NCI-H1417 (cell line): ENCODE data around the gene BSN.

Experiments
- DNase-seq, 3 experiments: peaks; one replicate each; lab custom pipeline; 2025; lab: John Stamatoyannopoulos, UW

BSN gene

DNA sequence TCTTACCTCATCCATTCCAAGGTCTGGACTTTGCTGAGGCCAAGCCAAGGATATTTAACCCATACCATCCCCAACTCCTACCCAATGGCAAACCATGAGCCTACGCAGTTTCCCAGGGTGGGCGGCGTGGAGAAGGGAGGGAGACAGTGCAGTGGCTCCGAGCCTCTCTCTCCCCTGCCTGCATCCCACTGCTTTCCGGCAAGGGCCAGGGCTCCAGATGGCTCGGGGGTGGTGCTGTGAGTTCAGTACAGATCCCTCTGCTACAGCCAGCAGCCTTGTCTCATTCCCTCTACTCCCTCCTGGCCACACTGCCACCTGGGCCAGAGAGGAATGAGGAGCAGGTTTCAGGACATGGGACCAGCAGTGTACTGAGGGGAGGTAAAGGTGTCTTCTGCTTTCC, 75.6 kb downstream of the BSN start:
- DNase-seq: no peak

DNA sequence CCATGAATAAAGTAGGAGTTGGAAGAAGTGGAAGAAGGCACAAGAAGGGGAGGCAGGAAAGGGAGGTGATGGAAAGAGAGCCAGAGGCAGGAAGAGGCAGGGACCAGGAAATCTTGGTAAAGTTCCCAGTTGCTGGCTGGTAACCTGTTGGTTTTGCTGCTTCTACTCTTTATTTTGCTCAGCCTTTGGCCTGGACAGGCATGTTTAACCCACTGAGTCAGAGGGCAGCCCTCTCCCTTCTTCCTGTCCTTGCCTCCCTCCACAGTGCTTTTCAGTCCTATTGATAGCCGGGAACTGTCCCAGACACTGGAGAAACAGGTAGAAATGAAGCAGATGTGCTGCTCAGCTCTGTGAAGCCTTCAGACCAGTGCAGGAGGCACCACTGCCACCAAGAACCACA, 76.5 kb downstream of the BSN start:
- no peak for DNase-seq

DNA sequence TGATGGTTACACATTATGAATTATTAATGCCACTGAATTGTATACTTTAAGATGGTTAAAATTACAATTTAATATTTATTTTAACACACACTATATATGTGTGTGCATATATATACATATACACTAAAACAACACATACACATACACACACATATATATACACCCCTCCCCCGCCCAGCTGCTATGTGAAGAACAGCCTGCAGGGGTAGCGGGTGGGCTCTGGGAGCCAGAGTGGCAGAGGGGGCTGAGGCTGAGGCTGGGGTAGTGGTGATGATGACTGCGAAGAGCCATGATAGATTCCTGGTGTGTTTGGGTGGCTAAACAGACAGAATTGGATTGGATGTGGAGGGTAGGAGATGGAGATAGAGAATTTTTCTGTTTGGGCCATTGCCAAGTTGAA, 80.5 kb downstream of the BSN start:
- DNase-seq: no peak

DNA sequence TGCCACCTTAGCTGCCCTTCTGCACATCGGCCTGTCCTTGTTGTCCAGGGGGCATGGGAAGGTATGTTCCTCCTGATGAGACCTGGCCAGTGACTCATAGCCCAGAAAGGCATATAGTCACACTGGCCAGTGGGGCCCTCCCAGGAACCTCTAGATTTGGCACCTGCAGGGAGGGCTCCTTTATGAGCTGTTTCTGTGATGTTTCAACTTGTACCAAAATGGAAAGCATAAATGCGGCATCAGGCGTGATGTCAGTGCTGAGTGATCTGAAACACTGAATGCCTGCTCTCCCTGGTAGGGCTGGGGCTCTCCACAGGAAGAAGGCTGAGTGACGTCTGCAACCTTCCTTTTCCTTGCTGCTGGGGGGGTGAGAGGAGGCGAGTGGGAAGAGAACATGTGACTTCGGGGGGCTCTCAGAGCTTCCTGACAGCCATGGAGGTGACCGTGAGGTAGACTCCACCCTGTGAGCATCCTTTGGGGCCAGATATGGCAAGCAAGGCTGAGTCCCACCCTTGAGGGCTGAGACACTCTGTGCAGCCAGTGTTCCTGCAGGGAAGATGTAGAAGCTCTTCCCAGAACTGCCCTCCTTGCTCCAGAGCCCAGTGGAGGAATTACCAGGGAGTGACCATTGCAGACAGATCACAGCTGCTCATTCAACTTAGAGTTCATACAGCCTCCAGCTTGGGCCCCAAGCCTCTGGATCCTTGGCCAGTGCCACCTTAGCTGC, 82.8 kb downstream of the BSN start:
- DNase-seq: no peak

DNA sequence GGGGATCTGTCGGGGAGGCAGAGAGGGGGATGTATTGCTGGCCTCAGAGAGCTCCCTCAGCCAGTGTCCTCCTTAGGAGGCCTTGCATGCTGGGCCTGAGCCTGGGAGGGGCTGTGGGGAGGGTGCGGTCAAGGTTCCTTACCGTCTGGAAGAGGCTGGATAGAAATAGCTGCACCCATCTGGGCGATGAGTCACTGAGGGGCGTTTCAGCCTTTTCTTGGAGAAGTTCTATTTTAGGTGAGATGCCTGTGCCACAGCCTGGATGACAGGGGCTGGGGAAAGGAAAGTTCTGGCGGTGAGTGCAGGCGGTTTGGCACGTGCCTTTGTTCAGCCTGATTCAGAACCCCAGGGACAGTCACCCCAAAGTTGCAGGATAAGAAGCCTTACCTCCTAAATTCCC, 84.2 kb downstream of the BSN start:
- no peak for DNase-seq

DNA sequence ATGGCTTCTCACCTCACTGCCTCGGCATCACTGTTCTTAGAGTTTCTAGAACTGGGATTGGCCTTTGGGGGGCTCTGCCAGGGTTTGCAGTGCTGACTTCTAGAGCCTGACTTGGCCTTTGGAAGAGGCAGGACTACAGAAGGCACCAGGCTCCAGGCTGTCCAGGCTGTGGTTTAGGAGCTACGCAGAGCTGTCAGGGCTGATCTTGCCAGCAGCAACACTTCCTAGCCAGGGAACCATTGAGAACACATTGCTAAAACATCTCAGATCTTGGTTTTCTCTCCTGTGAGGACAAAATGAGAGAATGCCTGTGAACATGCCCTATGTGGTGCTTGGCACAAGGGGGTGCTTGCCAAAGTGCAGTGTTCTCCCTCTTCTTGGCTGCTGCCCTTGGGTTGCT, 85.3 kb downstream of the BSN start:
- no peak for DNase-seq

DNA sequence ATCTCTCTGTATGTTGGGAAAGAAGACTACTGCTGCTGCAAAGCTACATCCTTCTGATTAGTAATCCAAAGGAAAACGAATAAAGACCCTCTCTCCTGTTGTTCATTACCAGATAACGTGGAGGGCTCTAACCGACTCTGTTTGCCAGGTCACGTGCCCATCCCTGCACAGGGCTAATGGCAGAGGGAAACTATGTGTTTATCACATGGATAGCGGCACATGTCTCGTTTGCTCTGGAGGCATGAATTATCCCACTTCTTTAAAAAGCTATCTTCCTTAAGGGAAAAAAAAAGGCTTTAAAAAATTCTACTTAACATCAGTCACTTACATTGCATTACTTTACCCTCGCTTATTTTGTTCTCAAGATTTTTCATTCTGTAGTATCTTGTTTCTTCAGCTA, 87.0 kb downstream of the BSN start:
- no peak for DNase-seq

DNA sequence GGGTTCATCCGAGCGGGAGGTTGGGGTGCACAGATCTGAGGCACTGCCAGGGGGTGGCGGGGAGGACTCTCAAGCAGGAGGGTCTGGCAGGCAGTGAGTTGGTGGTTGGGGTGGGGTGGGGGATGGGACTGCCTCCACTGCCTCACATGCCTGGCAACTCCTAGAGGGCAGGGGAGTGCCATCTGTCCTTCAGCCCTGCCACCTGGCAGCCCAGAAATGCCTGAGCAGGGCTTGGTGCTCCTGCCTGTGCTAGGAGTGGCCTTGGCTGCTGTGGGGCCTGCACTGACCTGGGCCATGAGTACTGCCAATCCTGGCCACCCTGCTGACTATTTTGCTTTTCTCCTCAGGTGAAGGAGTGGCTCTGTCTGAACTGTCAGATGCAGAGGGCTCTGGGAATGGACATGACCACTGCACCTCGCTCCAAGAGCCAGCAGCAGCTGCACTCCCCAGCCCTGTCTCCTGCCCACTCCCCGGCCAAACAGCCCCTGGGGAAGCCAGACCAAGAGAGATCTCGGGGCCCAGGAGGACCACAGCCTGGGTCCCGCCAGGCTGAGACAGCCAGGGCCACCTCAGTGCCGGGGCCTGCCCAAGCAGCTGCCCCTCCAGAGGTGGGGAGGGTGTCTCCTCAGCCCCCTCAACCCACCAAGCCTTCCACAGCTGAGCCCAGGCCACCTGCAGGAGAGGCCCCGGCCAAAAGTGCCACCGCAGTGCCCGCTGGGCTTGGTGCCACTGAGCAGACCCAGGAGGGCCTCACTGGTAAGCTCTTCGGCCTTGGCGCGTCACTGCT, 87.8 kb downstream of the BSN start:
- no peak for DNase-seq

DNA sequence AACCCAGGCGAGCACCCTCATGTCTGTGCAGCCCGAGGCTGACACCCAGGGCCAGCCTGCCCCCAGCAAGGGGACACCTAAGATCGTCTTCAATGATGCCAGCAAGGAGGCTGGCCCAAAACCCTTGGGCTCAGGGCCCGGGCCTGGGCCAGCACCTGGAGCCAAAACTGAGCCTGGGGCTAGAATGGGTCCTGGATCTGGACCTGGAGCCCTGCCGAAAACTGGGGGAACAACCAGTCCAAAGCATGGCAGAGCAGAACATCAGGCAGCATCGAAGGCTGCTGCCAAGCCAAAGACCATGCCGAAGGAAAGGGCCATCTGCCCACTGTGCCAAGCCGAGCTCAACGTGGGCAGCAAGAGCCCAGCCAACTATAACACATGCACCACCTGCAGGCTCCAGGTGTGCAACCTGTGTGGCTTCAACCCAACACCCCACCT, 88.5 kb downstream of the BSN start:
- no peak for DNase-seq

DNA sequence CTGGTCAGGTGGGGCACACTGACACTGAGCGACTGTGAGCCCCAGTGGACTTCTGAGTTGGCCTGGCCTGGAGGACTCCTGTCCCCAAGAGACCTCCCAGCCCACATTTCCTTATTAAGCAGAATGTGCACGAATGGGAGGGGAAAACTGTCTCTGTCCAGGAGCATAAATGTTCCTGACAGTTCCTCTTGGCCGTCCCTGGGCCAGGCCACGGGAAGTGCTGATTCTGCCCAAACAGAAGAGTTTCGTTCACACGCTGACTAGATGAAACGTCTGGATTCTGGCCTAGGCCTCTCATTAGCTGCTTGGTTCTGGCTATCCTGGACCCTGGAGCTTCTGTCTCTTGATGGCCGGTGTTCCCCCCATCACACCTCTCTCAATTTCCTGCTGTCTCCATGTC, 90.4 kb downstream of the BSN start:
- no peak for DNase-seq

DNA sequence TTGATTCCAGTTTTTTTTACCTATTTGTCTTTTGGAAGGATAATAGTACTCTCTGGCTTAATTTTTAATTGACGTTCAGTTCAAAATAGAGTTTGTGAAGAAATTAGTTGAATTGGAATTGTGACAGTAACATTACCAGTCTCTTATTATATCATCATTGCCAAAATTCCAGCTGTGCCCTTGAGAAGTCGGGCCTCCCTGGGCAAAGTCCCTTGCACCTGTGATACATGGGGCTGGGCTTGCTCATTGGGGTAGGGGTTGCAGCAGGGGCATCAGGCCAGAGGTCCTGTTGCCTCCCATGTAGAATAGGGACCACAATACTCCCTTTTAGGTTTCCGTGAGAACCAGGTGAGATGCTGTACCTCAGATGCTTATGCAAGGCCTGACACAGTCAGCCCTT, 92.0 kb downstream of the BSN start:
- DNase-seq: no peak

DNA sequence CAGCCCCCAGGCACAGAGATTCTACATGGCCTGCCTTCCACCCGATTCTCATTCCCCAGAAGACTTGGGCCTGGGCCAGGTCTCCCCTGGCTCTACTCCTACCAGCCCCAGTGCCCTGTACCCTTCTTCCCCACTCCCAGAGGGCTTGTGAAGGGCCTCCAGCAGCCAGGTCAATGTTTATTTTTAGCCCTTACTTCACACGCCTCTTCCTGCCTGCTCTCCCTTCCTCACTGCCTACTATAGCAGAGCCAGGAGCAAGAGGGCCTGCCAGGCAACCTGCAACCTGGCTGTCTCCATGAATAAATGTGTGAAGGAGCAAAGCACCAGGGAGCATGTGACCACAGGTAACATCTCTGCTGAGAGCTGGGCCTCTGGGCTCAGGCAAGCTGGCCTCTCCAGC, 93.5 kb downstream of the BSN start:
- peak in 2 of 3 experiments; percentile 1 to 19 for DNase-seq

DNA sequence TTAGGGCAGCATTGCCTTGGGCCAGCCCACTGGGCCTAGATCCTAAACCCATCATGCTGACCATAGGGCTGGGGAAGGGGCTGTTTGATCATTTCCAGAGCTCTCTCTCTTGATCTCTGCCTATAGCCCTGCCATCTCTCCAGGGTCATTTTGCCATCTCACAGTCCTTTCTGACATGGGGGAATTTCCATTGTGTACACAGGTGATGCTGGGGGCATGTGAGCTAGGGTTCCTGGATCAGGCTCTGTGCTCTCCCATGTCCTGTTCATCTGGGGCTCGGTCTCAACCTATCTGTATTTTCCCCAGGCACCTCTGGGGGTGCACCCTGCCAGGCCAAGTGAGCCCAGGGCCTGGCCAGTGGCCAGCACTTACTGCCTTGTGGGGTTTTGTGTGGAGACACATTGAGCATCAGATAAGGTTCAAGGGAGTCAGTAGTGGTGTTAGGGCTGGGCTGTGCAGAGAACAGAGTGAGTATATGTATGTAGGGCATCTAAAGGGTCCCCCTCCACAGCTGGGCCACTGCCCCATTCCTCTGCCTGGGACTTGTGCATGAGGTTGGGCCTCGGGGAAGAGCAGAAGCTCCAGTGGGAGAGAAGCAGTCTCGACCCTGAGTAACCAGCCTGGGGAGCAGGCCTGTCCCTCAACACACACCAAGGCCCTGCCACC, 94.2 kb downstream of the BSN start:
- DNase-seq: no peak

DNA sequence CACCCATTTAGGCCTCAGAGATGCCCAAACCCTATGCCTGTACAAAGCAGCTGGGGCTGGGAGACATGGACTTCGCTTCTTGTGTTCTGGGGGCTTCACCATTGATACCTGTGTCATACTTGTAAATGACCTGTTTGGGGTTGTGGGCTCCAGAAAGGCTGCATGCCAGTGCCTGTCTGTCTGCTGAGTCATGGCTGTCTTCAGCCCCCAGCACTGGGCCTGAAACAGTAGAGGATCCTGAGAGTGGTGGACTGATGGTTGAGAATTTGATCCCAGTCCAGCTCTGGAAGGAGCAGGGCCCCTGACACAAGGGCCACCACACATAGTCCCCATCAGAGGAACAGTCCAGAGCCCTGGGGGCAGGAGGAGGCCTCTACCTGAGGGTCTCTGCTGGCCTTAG, 95.3 kb downstream of the BSN start:
- DNase-seq: no peak

DNA sequence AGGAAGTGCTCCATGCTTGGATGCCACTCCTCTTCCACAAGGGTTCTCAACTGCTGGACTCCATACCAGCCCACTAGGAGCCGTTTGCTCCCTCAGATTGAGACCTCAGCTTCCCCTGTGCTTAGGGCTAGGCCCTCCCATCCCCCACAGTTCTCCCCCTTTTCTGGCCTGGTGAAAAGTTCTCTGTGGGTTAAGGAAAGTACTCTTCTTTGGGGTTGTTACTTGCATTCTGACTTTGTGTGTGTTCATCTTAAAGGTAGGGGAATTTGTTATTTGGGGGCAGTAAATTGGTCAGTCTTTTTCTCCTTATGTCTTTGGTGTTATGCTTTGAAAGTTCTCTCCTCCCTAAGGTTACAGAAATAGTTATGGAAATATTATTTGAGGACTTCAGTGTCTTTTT, 95.9 kb downstream of the BSN start:
- DNase-seq: no peak

DNA sequence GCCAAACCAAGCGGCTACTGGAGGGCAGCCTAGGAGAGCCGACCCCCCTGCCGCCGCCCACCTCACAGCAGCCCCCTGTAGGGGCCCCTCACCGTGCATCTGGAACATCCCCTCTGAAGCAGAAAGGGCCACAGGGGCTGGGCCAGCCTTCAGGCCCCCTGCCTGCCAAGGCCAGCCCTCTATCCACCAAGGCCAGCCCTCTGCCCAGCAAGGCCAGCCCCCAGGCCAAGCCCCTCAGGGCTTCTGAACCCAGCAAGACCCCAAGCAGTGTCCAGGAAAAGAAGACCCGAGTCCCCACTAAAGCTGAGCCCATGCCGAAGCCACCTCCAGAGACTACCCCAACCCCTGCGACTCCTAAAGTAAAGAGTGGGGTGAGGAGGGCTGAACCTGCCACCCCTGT, 96.4 kb downstream of the BSN start:
- no peak for DNase-seq

DNA sequence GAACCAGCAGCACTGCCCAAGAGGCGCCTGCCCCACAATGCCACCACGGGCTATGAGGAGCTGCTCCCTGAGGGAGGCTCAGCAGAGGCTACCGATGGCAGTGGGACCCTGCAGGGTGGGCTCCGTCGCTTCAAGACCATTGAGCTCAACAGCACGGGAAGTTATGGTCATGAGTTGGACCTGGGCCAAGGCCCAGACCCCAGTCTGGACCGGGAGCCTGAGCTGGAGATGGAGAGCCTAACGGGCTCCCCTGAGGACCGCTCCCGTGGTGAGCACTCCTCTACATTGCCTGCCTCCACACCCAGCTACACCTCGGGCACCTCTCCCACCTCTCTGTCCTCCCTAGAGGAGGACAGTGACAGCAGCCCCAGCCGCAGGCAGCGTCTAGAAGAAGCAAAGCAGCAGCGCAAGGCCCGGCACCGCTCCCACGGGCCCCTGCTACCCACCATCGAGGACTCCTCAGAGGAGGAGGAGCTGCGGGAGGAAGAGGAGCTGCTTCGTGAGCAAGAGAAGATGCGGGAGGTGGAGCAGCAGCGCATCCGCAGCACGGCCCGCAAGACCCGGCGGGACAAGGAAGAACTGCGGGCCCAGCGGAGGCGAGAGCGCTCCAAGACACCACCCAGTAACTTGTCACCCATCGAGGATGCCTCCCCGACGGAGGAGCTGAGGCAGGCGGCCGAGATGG, 98.1 kb downstream of the BSN start:
- no peak for DNase-seq

DNA sequence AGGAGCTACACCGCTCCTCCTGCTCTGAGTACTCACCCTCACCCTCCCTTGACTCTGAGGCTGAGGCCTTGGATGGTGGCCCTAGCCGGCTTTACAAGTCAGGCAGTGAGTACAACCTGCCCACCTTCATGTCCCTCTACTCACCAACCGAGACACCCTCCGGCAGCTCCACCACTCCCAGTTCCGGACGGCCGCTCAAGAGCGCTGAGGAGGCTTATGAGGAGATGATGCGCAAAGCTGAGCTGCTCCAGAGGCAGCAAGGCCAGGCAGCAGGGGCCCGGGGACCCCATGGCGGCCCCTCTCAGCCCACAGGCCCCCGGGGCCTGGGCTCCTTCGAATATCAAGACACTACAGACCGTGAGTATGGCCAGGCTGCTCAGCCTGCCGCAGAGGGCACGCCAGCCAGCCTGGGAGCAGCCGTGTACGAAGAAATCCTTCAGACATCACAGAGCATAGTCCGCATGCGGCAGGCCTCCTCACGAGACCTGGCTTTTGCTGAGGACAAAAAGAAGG, 98.7 kb downstream of the BSN start:
- no peak for DNase-seq

DNA sequence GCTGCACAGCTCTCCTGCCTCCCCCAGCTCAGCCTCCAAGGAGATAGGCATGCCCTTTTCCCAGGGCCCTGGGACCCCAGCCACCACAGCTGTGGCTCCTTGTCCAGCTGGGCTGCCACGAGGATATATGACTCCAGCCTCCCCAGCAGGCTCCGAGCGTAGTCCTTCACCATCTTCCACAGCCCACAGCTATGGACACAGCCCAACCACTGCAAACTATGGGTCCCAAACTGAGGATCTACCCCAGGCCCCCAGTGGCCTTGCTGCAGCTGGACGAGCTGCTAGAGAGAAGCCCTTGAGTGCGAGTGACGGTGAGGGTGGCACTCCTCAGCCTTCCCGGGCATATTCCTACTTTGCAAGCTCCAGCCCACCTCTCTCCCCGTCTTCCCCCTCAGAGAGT, 99.3 kb downstream of the BSN start:
- DNase-seq: no peak

DNA sequence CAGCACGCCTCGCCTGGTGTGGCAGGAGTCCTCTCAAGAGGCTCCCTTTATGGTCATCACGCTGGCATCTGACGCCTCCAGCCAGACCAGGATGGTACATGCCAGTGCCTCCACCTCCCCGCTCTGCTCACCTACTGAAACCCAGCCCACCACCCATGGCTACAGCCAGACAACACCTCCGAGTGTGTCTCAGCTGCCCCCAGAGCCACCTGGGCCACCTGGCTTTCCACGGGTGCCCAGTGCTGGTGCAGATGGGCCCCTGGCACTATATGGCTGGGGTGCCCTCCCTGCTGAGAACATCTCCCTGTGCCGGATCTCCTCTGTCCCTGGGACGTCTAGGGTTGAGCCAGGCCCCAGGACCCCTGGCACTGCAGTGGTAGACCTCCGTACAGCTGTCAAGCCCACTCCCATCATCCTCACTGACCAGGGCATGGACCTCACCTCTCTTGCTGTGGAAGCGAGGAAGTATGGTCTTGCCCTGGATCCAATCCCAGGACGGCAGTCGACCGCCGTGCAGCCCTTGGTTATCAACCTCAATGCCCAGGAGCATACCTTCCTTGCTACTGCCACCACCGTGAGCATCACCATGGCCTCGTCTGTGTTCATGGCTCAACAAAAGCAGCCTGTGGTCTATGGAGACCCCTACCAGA, 100.0 kb downstream of the BSN start:
- no peak for DNase-seq

DNA sequence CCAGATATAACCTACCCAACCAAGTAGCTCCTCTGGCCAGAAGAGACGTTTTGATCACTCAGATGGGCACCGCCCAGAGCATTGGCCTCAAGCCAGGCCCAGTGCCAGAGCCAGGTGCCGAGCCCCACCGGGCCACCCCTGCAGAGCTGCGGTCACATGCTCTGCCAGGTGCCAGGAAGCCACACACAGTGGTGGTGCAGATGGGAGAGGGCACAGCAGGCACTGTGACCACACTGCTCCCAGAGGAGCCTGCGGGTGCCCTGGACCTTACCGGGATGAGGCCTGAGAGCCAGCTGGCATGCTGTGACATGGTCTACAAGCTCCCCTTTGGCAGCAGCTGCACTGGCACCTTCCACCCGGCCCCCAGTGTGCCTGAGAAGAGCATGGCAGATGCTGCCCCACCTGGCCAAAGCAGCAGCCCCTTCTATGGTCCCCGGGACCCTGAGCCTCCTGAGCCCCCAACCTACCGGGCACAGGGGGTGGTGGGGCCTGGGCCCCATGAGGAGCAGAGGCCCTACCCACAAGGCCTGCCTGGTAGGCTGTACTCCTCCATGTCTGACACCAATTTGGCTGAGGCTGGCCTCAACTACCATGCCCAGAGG, 100.8 kb downstream of the BSN start:
- DNase-seq: peak in 2 of 3 experiments; percentile 53 to 75
